Uterus (tissue), 4 donors: ENCODE results near the gene TSKU. TPM values are rescaled to one million over a fixed set of nuclear protein-coding genes. Genes with fewer than 3 reads are reported as not detected.

Experiments used
- DNase-seq, 2 donors: peaks; one replicate each; pipeline ENCODE4 v3.0.0-alpha.2; 2019 to 2020
- H3K27ac ChIP-seq, 2 donors: fragments of 200-600 bp; sonication (generic); 1 replicate in 1 of 2; 2 replicates in 1 of 2; pipeline ENCODE4 v1.5.1; 2016 to 2018
- H3K27me3 ChIP-seq, 2 donors: fragments of 200-600 bp; sonication (generic); one replicate each; pipeline ENCODE4 v1.5.1; 2018 to 2019; ENCODE audit warnings: control low read depth in 1 of 2
- H3K36me3 ChIP-seq, 2 donors: fragments of 200-600 bp; sonication (generic); one replicate each; pipeline ENCODE4 v1.5.1; 2019; ENCODE audit warnings: control low read depth in 1 of 2
- H3K4me1 ChIP-seq, 2 donors: fragments of 200-600 bp; sonication (generic); one replicate each; pipeline ENCODE4 v1.5.1; 2018 to 2019; ENCODE audit warnings: control low read depth in 1 of 2
- H3K4me3 ChIP-seq, 2 donors: fragments of 200-600 bp; sonication (generic); 1 replicate in 1 of 2; 2 replicates in 1 of 2; pipeline ENCODE4 v1.5.1; 2018 to 2019; ENCODE audit warnings: mild to moderate bottlenecking in 1 of 2
- H3K9me3 ChIP-seq, 2 donors: fragments of 200-600 bp; sonication (generic); one replicate each; pipeline ENCODE4 v1.5.1; 2019; ENCODE audit warnings: control low read depth in 1 of 2
- POLR2A ChIP-seq, 2 donors: fragments of 450-650 bp; IDR thresholded peaks; one replicate each; pipeline ENCODE4 v1.6.1; 2016; ENCODE audit warnings: antibody characterized with exemption in 2 of 2, mild to moderate bottlenecking in 1 of 2, moderate library complexity in 1 of 2
- intact Hi-C: fragments of 100-400 bp; cut with DNase I; formaldehyde crosslinking; loops from one replicate; pipeline ENCODE4 v1.15.1; 2023; ENCODE audit warnings: low total_unique reads
- total RNA-seq, 4 donors: library from RNA; depleted of rRNA in 3 of 4; stranded (reverse); fragments of >200 nt in 3 of 4; gene quantifications; one replicate each; pipeline versions ENCODE4 v1.1.0 to v1.2.4, GENCODE V29; 2014 to 2023
- TF ChIP-seq, protein P1 (sequence below), 4 experiments: fragments of 200-600 bp in 2 of 4; fragments of 450-650 bp in 2 of 4; sonication (generic) in 2 of 4; IDR thresholded peaks; one replicate each; pipeline ENCODE4 v1.5.1; 2016 to 2019; ENCODE audit warnings: antibody characterized with exemption in 4 of 4, mild to moderate bottlenecking in 2 of 4, moderate library complexity in 1 of 4
- donor health status: DM: yes; HTN: yes; CAD: no.

TSKU gene
- total RNA-seq, 4 donors from 2014 or later: 19.4 to 108 (median 27.4) TPM

DNA sequence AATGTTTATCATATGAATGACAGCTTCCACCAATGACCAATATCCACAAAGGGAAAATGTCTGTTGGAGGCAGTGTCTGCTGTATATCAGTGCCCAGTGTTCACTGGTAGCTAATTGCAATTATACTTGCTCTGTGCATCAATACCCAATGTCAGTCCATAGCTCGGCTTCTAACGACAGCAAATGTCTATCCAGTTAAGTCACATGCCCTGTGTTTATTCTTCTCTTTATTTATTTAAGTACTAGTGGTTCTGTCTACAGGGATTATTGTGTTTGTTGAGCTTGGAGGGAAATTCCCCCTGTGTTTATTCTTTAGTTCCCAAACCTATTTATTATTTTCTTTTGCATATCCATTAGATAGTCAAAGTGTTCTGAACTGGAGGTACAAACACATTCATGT is 18.6 kb downstream of the TSKU start:
- Histone ChIP-seq H3K4me3 (no peak overlapping the region), H3K4me1 (no peaks in the 10 kb centered on the region), H3K27ac (no peak overlapping the region), H3K27me3 (no peaks in the 10 kb centered on the region), H3K9me3 (no peaks in the 10 kb centered on the region), H3K36me3 (no peaks in the 10 kb centered on the region)
- TF ChIP-seq, protein P1, sequence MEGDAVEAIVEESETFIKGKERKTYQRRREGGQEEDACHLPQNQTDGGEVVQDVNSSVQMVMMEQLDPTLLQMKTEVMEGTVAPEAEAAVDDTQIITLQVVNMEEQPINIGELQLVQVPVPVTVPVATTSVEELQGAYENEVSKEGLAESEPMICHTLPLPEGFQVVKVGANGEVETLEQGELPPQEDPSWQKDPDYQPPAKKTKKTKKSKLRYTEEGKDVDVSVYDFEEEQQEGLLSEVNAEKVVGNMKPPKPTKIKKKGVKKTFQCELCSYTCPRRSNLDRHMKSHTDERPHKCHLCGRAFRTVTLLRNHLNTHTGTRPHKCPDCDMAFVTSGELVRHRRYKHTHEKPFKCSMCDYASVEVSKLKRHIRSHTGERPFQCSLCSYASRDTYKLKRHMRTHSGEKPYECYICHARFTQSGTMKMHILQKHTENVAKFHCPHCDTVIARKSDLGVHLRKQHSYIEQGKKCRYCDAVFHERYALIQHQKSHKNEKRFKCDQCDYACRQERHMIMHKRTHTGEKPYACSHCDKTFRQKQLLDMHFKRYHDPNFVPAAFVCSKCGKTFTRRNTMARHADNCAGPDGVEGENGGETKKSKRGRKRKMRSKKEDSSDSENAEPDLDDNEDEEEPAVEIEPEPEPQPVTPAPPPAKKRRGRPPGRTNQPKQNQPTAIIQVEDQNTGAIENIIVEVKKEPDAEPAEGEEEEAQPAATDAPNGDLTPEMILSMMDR (IDR thresholded peaks at IDR 0.05): no peak
- TF ChIP-seq POLR2A (IDR thresholded peaks at IDR 0.05): no peak
- DNase-seq: no peak
- intact Hi-C loops: loop anchor here (10.0 kb wide), 1 partner anchor 113 kb away; no protein-coding TSS in a partner anchor

DNA sequence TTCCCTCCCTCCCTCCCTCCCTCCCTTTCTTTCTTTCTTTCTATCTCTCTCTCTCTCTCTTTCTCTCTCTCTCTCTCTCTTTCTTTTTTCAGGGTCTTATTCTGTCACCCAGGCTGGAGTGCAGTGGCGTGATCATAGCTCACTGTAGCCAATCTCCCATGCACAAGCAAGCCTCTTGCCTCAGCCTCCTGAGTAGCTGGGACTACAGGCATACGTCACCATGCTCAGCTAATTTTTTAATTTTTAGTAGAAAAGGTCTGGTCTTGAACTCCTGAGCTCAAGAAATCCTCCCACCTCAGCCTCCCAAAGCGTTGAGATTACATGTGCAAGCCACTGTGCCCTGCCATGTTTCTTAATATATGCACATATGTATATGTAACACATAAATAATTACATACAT is 19.0 kb downstream of the TSKU start:
- Histone ChIP-seq H3K36me3 (no peaks in the 10 kb centered on the region), H3K27me3 (no peaks in the 10 kb centered on the region), H3K4me3 (no peak overlapping the region), H3K4me1 (no peaks in the 10 kb centered on the region), H3K9me3 (no peaks in the 10 kb centered on the region), H3K27ac (no peak overlapping the region)
- peak in 1 of 2 donors; percentile 5 for DNase-seq
- intact Hi-C loops: loop anchor here (10.0 kb wide), 1 partner anchor 113 kb away; no protein-coding TSS in a partner anchor
- no peak for TF ChIP-seq POLR2A (IDR thresholded peaks at IDR 0.05)
- TF ChIP-seq, protein P1 (IDR thresholded peaks at IDR 0.05): no peak

DNA sequence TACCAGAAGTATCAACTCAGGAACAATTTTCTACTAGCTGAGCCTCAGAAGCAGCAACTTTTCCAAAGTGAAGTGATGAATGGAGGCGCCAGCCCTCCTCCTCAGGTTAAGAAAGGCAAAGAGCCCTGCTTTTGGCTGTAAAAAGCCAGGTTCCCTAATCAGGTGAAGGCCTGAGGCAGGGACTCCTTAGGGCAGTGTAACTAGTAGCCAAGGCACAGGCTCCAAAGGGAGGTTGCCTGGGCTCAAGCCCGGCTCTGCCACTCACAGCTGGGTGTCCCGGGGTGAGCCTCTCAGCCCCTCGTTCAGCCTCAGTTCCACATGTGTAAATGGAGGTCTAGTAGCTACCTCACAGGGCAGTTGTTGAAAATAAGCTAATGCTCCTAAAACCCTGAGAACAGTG is 19.5 kb downstream of the TSKU start:
- intact Hi-C loops: loop anchor here (10.0 kb wide), 1 partner anchor 112 kb away; no protein-coding TSS in a partner anchor
- TF ChIP-seq POLR2A (IDR thresholded peaks at IDR 0.05): no peak
- TF ChIP-seq, protein P1 (IDR thresholded peaks at IDR 0.05): no peak
- DNase-seq: peak in 1 of 2 donors; percentile 7

DNA sequence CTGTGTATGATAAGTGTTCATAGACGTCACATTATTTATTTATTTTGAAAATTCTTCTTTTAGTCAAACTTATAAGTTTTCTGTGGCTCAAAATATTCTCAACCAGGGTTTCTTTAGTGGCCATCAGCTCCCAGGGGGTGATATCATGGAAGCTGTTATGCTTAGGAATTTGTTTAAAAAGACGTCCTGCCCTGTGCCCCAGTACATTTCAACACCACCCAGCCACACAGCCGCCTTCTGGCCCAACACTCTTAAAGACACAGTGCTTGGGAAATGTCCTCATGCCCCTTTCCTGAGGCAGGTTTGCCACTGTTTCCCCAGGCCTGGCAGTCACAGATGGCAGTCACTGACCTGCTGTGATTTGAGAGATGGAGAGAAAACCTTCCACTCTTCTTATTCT is 19.9 kb downstream of the TSKU start:
- DNase-seq: peak in 1 of 2 donors; percentile 16
- no peaks in the 10 kb centered on the region for H3K4me1 ChIP-seq
- H3K27ac ChIP-seq: no peak overlapping the region
- H3K4me3 ChIP-seq: no peak overlapping the region
- intact Hi-C loops: loop anchor here (10.0 kb wide), 1 partner anchor 112 kb away; no protein-coding TSS in a partner anchor
- H3K36me3 ChIP-seq: no peaks in the 10 kb centered on the region
- H3K9me3 ChIP-seq: no peaks in the 10 kb centered on the region
- no peak for TF ChIP-seq POLR2A (IDR thresholded peaks at IDR 0.05)
- TF ChIP-seq, protein P1 (IDR thresholded peaks at IDR 0.05): no peak
- no peaks in the 10 kb centered on the region for H3K27me3 ChIP-seq

More for the DNA sequence above, 19.5 kb downstream of the TSKU start:
- Histone ChIP-seq H3K27me3 (no peaks in the 10 kb centered on the region), H3K27ac (peak overlapping the region in 1 of 2 donors; percentile 4), H3K36me3 (no peaks in the 10 kb centered on the region), H3K4me3 (no peak overlapping the region), H3K9me3 (no peaks in the 10 kb centered on the region), H3K4me1 (no peaks in the 10 kb centered on the region)

DNA sequence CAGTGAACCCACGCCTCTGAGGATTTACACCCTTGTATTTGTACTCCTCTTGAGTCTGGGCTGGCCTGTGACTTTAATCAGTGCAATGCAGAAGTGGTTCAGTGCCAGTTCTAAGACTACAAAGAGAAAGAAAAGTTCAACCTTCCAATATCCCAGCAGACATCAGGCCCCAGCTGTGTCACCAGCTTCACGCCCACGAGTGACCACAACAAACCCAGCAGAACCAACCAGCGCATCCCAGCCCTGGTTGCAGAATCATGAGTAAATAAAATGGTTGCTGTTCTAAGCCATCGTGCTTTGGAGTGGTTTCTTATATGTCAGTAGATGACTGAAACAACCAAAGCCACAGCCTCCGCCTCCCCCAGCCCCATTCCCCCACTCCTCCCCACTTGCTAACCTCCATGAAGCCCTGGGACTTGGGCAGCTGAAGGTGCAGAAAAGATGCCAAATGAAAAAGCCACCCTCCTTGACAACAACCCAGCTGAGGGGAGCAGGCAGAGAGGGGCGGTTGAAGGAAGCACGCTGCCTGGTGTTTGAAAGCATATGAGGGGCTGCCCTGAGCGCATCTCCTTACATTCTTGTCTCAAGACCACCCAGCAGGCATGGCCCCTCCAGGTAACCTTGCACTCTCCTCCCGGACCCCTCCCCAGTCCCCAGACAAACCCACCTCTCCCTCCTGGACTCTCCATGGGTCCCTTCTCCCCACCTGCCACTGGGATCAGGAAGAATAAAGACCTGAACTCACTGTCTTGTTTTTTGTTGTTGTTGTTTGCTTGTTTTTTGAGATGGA is 20.9 kb downstream of the TSKU start:
- no peaks in the 10 kb centered on the region for H3K36me3 ChIP-seq
- no peaks in the 10 kb centered on the region for H3K9me3 ChIP-seq
- no peaks in the 10 kb centered on the region for H3K27me3 ChIP-seq
- H3K4me3 ChIP-seq: no peak overlapping the region
- intact Hi-C loops: loop anchor here (10.0 kb wide), 1 partner anchor 111 kb away; no protein-coding TSS in a partner anchor
- H3K4me1 ChIP-seq: no peaks in the 10 kb centered on the region
- TF ChIP-seq, protein P1 (IDR thresholded peaks at IDR 0.05): no peak
- no peak for TF ChIP-seq POLR2A (IDR thresholded peaks at IDR 0.05)
- DNase-seq: peak in 1 of 2 donors; percentile 6
- no peak overlapping the region for H3K27ac ChIP-seq
